ENCODE results near the gene CARD9.

The CARD9 gene

DNA sequence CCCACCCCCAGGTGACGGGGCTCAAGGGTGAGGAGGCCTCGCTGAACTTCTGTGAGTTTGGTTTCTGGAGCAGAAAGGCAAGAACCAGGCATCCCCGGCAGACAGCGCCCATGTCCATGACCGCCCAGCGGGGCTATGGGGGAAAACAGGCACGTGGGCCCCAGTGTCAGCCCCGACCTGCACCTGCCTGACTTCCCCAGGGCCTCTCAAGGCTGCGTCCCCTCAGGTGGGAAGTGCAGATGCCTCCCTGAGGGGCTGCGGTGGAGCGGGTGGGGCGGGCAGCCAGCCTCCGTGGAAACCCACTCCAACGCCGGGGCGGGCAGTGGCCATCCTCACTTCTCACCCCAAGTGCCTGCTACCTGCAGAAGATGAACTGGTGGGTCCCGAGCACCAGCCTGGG is 6.9 kb upstream of the CARD9 start:
- no peak for DNase-seq (ENCODE audit: low spot score)

DNA sequence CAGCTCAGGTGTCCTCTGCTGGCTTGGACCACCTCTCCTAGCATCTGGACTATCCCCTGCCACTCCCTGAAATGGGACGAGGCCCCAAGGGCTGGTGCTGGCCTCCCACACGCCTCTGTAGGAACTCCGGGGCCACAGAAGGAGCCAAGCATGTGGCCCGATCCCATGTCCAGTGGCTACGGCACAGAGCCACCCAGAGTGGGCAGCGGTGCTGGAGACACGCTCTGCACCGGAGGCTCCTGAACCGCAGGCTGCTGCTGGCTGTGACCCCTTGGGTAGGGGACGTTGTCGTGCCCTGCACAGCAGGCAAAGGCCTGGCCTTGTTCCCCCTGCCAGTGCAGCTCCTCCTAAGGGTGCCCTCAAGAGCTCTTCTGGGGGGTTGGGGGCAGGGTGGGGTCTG is 6.4 kb upstream of the CARD9 start:
- no peak for DNase-seq (ENCODE audit: low spot score)

DNA sequence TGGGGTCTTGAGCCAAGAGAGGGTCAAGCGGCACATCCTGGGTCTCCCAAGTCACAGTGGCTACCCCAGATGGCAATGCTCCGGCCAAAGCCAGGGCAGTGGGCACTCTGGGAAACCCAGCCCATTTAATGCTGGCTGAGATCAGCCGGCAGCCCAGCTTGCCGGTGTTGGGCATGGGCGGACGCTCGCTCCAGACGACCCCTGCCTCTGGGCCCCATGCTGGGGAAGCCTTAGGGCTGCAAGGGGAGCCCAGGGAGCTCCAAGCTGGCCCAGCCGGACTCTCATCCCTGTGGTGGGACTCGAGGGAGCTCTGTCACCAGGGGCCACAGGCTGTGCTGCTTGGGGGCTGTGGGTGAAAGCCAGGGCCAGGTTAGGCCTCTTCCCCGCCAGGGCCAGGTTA is 5.9 kb upstream of the CARD9 start:
- DNase-seq (ENCODE audit: low spot score): no peak

DNA sequence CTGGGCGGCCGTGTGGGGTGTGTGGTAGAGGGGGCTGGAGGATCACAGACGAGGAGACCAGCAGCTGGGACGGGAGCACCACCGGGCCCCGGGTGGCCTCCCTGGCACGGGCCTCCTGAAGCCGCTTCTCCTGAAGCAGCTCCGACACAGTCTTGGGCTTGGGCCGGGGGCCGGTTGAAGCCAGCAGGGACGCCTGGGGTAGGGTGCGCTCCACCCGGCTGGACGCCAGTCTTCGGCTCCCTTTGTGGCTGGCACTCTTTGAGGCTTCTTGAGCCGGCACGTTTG is 5.5 kb upstream of the CARD9 start:
- no peak for DNase-seq (ENCODE audit: low spot score)

GRCh38 chr9:136378170-136379002 is 4.9 kb upstream of the CARD9 start:
- DNase-seq (ENCODE audit: low spot score): no peak

DNA sequence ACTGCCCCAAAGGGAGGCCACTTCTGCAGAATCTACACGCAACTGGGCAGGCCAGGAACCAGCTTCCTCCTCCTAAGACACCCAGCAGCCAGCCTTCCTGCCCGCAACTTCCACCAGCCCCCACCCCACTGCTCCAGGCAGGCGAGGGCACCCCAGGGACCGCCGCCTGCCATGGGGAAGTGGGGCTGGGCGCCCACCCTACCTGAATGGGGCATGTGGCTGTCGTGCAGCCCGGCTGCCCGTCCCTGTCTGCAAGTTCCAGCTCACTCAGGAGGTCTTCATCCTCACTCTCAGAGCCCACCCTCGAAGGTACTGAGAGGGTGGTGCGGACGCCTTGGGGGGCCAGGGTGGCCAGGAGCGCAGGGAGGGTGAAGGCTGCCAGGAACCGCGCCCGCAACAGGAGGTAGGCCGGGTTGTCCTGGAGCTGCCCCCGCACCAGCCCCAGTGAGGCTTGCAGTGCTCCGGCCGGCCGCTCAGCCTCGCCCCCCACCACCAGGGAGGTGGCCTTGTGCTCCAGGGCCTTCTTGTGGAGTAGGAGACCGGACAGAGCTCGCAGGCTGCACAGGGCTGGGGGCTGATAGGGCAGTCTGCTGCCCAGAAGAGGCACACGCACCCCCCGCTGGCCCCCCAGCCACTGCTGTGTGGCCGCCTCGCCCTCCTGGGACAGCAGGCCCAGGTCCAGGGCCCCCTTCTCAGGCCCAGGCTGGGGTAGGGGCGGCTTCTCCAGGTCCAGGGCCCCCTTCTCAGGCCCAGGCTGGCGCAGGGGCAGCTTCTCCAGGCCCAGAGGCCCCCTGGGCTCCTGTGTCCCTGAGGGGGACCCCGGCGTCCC is 4.1 kb upstream of the CARD9 start:
- DNase-seq (ENCODE audit: low spot score): no peak

DNA sequence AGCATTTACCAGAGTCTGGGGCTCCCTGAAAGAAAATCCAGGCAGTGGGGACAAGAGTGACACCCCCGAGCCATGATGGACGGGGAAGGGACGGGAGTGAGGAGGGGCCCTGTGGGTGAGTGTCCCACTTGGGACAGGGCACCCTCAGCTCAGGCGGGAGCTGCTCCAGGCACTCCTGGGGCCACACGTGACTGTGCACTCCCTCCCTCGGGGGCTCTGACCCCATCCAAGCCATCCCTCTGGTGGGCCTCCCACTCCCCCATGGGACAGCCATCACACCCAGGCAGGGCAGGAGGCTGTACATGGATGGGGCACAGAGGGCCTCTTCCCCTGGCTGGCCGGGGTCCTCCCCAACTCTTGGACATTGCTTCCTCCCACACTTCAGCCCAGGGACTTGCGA is 3.0 kb upstream of the CARD9 start:
- DNase-seq (ENCODE audit: low spot score): no peak

GRCh38 chr9:136375096-136375495 is 1.6 kb upstream of the CARD9 start:
- DNase-seq (ENCODE audit: low spot score): no peak

- DNase-seq (ENCODE audit: low spot score): no peak
These were observed 710 bp upstream of the CARD9 start for GRCh38 chr9:136374183-136374575.

DNA sequence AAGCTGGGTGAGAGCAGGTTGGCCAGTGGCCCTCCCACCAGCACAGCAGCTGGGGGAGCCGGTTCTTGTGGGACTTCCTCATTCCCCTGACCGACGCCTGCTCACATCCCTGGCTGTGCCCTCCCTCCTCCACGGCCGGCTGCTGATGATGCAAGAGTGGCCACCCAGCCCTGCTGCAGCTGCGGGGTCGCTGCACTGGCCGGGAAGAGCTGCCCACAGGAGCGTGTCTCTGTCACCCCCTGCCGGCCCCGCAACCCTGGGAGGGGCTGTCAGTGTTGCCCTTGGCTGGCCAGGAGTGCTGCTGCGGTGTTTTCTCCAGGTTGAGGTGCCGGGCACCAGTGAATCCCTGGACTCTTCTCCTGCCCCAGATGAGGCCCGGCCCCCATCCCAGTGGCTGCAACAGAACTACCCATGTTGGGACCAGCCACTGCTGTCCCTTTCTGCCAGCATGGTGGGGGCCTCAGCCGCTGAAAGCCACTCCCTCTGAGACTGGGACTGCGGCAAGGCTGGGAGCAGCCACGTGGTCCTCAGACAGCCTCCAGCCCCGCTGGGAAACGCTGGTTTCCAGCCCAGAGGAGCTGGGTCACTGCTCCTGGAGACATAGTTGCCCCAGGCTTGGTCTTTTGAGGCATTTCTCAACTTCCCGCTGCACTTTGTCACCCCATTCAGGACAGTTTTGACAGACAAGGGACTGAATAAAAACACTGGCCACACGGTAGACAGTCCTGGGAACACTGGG is 739 bp downstream of the CARD9 start:
- no peak for DNase-seq (ENCODE audit: low spot score)

DNA sequence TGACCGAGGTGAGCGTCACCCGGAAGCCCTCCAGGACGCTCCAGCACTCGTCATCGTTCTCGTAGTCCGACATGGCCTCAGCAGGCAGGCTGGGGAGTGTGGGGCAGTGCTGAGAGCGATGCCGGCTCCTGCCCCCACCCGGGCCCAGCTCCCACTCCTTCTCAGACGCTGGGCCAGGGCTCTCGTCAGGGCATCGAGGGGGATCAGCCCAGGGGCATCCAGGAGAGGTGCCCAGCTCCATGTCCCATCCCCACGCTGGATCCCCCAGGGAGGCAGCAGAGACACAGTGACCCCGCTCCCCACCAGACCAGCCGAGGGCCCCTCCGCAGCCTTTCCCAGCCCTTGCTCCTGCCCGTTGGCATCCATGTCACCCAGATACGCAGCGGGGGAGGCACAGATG is 1.5 kb downstream of the CARD9 start:
- no peak for DNase-seq (ENCODE audit: low spot score)

DNA sequence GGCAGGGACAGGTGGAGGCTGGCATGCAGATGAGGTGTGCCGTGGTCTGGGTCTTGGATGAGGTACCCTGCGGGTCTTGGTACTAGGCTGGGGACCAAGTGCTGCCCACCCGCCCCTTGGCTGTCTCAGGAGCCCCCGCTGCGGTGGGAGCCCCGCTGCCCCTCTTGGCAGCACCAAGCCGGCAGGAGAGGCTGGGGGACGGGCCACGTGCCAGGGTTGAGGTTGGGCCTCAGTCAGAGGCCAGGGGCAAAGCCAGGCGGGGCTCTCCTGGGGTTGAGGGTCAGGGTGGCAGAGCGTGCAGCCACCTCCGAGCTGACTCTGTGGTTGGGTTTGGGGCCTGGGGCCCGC is 2.0 kb downstream of the CARD9 start:
- DNase-seq (ENCODE audit: low spot score): no peak

DNA sequence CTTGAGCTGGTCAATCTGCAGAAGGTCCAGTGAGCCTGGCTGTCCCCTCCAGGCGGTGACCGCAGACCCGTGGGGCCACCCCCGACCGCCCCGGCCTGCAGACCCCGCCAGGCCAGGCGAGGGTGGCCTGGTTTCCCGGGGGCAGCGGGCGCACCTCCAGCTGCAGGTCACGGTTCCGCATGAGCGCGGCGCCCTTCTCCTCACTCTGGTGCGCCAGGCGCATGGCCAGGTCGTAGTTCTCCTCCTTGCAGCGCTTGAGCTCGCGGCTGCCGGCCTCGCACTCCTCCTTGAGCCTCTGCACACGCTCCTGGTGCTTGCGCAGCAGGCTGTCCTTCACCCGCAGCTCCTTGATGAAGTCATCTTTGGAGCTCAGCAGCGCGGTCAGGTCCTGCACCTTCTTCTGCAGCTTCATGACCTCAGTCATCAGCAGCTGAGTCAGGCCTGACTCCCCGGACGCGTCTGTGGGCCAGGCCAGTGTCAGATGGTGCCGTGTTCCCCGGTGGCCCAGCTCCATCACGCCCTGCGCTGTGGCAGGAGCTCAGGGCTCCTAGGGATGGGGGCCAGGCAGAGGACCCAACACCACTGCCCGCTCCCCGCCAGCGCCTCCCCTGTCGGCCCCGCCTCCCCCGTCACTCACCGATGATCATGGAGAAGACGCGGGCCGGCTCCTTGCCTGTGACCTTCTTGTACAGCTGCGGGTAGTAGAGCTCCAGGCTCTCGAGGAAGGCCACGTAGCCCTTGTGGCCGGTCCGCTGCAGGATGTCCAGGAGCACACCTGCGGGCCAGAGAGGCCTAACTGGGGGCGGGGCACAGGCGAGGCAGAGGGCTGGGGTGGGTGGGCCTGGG is 2.6 kb downstream of the CARD9 start:
- DNase-seq (ENCODE audit: low spot score): no peak

DNA sequence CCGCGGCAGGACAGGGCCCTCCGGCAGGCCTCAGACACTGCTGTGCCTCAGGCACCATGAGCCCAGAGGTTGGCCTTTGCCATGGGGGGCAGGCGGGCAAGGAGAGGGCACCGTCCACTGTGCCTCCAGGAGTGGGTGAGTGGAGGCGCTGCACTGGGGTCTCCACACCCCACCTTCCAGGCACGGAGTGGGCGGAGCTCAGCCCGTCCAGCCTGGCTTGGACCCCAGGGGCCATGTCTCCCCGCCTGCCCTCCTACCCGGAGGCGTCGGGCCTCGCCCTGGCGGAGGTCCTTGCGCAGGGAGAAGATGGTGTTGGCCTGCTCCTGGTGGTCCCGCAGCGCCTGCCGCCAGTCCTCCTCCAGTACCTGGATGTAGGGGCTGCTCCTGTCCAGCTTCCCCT is 3.4 kb downstream of the CARD9 start:
- no peak for DNase-seq (ENCODE audit: low spot score)

DNA sequence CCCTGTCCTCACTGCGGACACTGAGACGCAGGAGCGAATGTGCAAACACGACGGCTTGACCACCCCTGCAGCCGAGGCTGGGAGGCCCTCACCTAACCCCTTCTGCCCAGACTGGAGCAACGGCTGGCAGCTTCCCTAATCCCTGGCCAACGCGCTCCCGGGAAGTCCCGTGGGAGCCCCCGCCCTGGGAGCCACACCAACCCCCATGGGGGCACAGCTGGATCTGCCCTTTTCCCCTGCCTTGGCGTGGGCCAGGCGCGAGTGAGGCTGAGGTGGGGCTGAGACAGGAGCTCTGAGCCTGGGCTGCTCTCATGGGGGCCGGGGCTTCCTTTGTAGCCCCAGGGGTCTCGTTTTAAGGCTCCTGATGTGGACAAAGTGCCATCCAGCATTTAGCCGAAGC is 5.3 kb downstream of the CARD9 start:
- DNase-seq (ENCODE audit: low spot score): no peak

GRCh38 chr9:136367296-136368145 is 5.9 kb downstream of the CARD9 start:
- DNase-seq (ENCODE audit: low spot score): no peak

- no peak for DNase-seq (ENCODE audit: low spot score)
These were observed 6.6 kb downstream of the CARD9 start for GRCh38 chr9:136366826-136367225.

DNA sequence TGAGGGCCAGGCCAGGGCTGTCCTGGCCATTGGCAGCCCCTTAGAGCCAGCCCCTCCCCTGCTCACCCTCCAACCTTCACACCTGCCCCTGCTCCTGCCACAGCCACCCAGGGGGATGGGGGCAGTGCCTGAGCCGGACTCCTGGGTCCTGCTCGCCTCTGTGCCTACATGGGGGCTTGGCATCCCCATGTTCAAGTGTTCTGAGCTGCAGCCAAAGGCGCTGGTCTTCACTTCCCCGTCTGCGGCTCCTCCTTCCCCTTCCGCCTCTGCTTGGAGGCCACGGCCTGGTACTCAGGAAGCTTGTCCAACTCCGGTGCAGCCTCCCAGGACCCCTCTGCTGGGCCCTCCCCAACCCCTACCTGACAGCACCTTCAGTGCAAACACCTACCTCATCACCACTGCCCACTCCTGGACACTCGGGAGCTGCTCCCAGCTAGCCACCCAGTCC is 7.7 kb downstream of the CARD9 start:
- DNase-seq (ENCODE audit: low spot score): no peak

DNA sequence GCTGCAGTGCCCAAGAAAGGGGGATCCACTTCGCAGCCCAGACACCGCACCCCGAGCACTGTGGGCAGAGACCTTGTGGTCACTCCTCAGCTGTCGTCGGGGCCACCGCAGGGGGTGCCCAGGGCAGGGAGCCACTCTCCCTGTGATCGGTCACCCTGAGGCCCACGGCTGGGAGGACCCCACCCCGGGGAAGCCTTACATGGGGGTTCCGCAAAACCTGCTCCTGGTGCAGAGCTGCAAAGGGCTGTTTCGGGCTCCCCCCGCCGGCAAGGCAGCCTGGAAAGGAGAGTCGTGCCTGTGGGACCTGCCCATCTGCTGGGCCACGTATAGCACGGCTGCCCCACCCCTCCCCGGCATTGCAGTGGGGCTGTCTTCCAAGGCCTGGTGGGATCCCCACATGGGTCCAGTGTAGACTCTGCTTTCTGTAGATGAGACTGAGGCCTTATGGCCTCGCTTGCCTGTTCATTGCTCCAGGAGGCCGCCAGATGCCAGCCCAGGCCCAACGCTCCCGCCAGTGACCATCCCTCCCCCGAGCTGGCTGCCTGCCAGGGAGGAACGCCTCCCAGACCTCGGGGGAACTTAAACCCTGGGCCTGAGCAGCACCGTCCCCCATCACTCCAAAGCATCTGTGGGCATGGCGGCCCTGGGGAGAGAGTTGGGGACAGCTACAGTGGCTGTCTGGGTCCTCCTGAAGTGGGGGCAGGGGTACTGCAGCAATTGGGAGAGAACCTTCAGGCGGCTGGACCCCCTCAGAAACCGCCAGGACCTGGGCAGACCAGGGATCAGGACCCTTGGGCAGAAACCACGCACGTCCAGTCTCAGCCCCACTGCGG is 8.3 kb downstream of the CARD9 start:
- DNase-seq (ENCODE audit: low spot score): no peak

Measured in germinal center (tissue), 1 donor.